K562 (cell line): Measurements from ENCODE around the gene CA6. TPM values are rescaled to one million over a fixed set of nuclear protein-coding genes. Genes with fewer than 3 reads are reported as not detected.

Experiments used
- ATAC-seq: fragments of 200-7000 bp; cut with Tn5 transposase; 3 replicates; pipeline ENCODE4 v1.9.1; 2020; ENCODE audit warnings: moderate library complexity
- BruUV-seq: library from RNA; stranded (reverse); fragments of 400-500 nt; replicated peaks from 2 replicates; lab custom pipeline; 2021; lab: Mats Ljungman, UMichigan
- CTCF ChIA-PET: fragments of 300-600 bp; formaldehyde crosslinking; extraction: SDS; loops from one replicate; lab custom pipeline; 2021; ENCODE audit warnings: low intra/inter-chr PET ratio; lab: Yijun Ruan, JAX
- POLR2A ChIA-PET: fragments of 300-600, 350-650 bp; sonication (Branson Sonifier 250); formaldehyde crosslinking; extraction: SDS; loops from one replicate; lab custom pipeline; 2021; ENCODE audit warnings: antibody characterized with exemption, inconsistent platforms; lab: Yijun Ruan, JAX
- DNase-seq, 4 experiments: peaks; one replicate each; pipeline versions ENCODE4 v3.0.0 to v3.0.0-alpha.2; 2011 to 2018; ENCODE audit warnings: low spot score in 3 of 4, mixed read lengths in 3 of 4; ENCODE audit errors: extremely low read depth in 1 of 4
- FAIRE-seq: peaks from 2 replicates; lab custom pipeline; 2011; peaks lifted over from hg19 to GRCh38; lab: Jason Lieb, UNC
- H2AFZ ChIP-seq: 2 replicates; pipeline ENCODE4 v1.6.0; 2011; ENCODE audit warnings: low read depth, low read length, control low read depth, inconsistent platforms
- H3K27ac ChIP-seq: fragments of 200-600 bp; 3 replicates; pipeline ENCODE4 v1.8.0; 2011; ENCODE audit warnings: low read depth, mild to moderate bottlenecking, control low read depth, inconsistent platforms, low read length, moderate library complexity, mixed read lengths; ENCODE audit errors: extremely low read depth
- H3K27me3 ChIP-seq, 2 experiments: fragments of 300-600 bp in 1 of 2; 2 replicates in 1 of 2; 3 replicates in 1 of 2; pipeline versions ENCODE4 v1.6.0 to v1.8.0; 2011; ENCODE audit warnings: inconsistent platforms in 2 of 2, low read length in 2 of 2, mild to moderate bottlenecking in 1 of 2, mixed read lengths in 1 of 2, moderate library complexity in 1 of 2; ENCODE audit not compliant: control insufficient read depth in 2 of 2, insufficient read depth in 2 of 2
- H3K36me3 ChIP-seq: fragments of 300-600 bp; 3 replicates; pipeline ENCODE4 v1.8.0; 2011; ENCODE audit warnings: mild to moderate bottlenecking, low read length, inconsistent platforms; ENCODE audit not compliant: control insufficient read depth, insufficient read depth
- H3K4me1 ChIP-seq, 2 experiments: fragments of 200-600 bp in 1 of 2; replicated peaks in 1 of 2; 2 replicates in 1 of 2; 3 replicates in 1 of 2; pipeline versions ENCODE4 v1.5.1 to v1.8.0; 2011; ENCODE audit warnings: inconsistent platforms in 2 of 2, low read length in 2 of 2, mild to moderate bottlenecking in 1 of 2, mixed read lengths in 1 of 2, moderate library complexity in 1 of 2; ENCODE audit not compliant: control insufficient read depth in 2 of 2, insufficient read depth in 2 of 2
- H3K4me2 ChIP-seq: 2 replicates; pipeline ENCODE4 v1.6.1; 2011; ENCODE audit warnings: low read length, control low read depth, inconsistent platforms, mixed read lengths; ENCODE audit not compliant: insufficient read depth
- H3K4me3 ChIP-seq: fragments of 200-600 bp; sonication (generic), shearing (Covaris generic); 2 replicates; pipeline ENCODE4 v1.5.1; 2016; ENCODE audit warnings: control low read depth, inconsistent platforms
- H3K79me2 ChIP-seq: fragments of 200-600 bp; 3 replicates; pipeline ENCODE4 v1.8.0; 2011; ENCODE audit warnings: low read length, inconsistent platforms; ENCODE audit not compliant: control insufficient read depth, insufficient read depth
- H3K9ac ChIP-seq, 2 experiments: 2 replicates each; pipeline versions ENCODE4 v1.6.0 to v1.6.1; 2011; ENCODE audit warnings: low read depth in 2 of 2, low read length in 2 of 2, control low read depth in 1 of 2, inconsistent platforms in 1 of 2, mild to moderate bottlenecking in 1 of 2, mixed read lengths in 1 of 2; ENCODE audit not compliant: insufficient read depth in 1 of 2
- H3K9me1 ChIP-seq: one replicate; pipeline ENCODE4 v1.6.0; 2011; ENCODE audit warnings: inconsistent platforms, mild to moderate bottlenecking, low read length, moderate library complexity; ENCODE audit not compliant: control insufficient read depth, insufficient read depth
- H3K9me3 ChIP-seq: replicated peaks from 2 replicates; pipeline ENCODE4 v1.5.1; 2011; ENCODE audit warnings: low read depth, low read length, inconsistent platforms; ENCODE audit not compliant: control insufficient read depth, insufficient read depth
- H4K20me1 ChIP-seq: replicated peaks from 2 replicates; pipeline ENCODE4 v1.6.1; 2011; ENCODE audit warnings: low read length, inconsistent platforms, mixed read lengths; ENCODE audit not compliant: control insufficient read depth, insufficient read depth
- EHMT2 ChIP-seq: fragments of 450-650 bp; IDR thresholded peaks from 2 replicates; pipeline ENCODE4 v1.6.1; 2018; ENCODE audit warnings: antibody characterized with exemption
- ESRRA ChIP-seq: fragments of 450-650 bp; IDR thresholded peaks from 2 replicates; pipeline ENCODE4 v1.6.1; 2014; ENCODE audit warnings: low read depth, mild to moderate bottlenecking, moderate library complexity, borderline replicate concordance
- KAT2B ChIP-seq: IDR thresholded peaks from one replicate; pipeline ENCODE4 v1.6.1; 2012; ENCODE audit warnings: low read depth, mild to moderate bottlenecking, control low read depth, inconsistent platforms, low read length, moderate library complexity
- RAD21 ChIP-seq, 2 experiments: fragments of 250-450 bp in 1 of 2; fragments of 450-650 bp in 1 of 2; sonication (Bioruptor Pico) in 1 of 2; formaldehyde crosslinking in 1 of 2; IDR thresholded peaks in 1 of 2; conservative IDR thresholded peaks in 1 of 2; 2 replicates each; pipeline versions ENCODE4 v1.4.0 to v1.8.0; 2020 to 2022; ENCODE audit warnings: mild to moderate bottlenecking in 2 of 2, moderate library complexity in 1 of 2
- USF1 ChIP-seq: sonication (generic); formaldehyde crosslinking; IDR thresholded peaks from 2 replicates; pipeline ENCODE4 v1.9.0; 2022; ENCODE audit warnings: mild to moderate bottlenecking, missing genetic modification reagents
- ZNF146 ChIP-seq: IDR thresholded peaks from one replicate; pipeline ENCODE4 v1.6.1; 2018; ENCODE audit warnings: missing compliant biosample characterization; ENCODE audit not compliant: unreplicated experiment
- ZNF583 ChIP-seq: fragments of 250-450 bp; sonication (Bioruptor Pico); IDR thresholded peaks from 2 replicates; pipeline ENCODE4 v1.4.0; 2020
- WGBS: fragments of 100-300 bp; shearing (Covaris generic); methylation state at CpG from one replicate; pipeline ENCODE4 v1.1.6; 2016; ENCODE audit warnings: low coverage, mixed read lengths; ENCODE audit not compliant: insufficient coverage; ENCODE audit errors: missing lambda C conversion rate; 5-methylcytosine and 5-hydroxymethylcytosine counted together
- in situ Hi-C: fragments of 300-500 bp; cut with MboI; formaldehyde crosslinking; loops from 4 replicates; pipeline ENCODE4 v1.15.0; 2018; ENCODE audit warnings: inconsistent platforms, mixed read lengths
- intact Hi-C: fragments of 100-400 bp; cut with micrococcal nuclease; formaldehyde crosslinking; loops from 2 replicates; pipeline ENCODE4 v1.14.2; 2022
- polyA plus RNA-seq, 8 experiments: library from polyadenylated mRNA; depleted of rRNA in 4 of 8; stranded (reverse) in 5 of 8; unstranded in 3 of 8; fragments of >200 nt; fragmentation: Nextera tagmentation in 2 of 8; fragmentation: Illumina TruSeq in 1 of 8; extraction: Ambion mirVana in 2 of 8; extraction: Trizol in 1 of 8; gene quantifications; 2 replicates each; pipeline versions ENCODE4 v1.2.1 to v1.2.3, GENCODE V29; 2011 to 2014; ENCODE audit warnings: inconsistent platforms in 1 of 8, missing spikeins in 1 of 8
- total RNA-seq, 7 experiments: library from RNA; depleted of rRNA in 6 of 7; stranded (reverse); fragments of >200 nt in 6 of 7; fragmentation: Illumina TruSeq in 2 of 7; extraction: Trizol in 2 of 7; gene quantifications; 2 replicates each; pipeline versions ENCODE4 v1.2.1 to v1.2.3, GENCODE V29; 2011 to 2021; ENCODE audit warnings: low replicate concordance in 1 of 7
- TF ChIP-seq, protein P1 (sequence below), 3 experiments: IDR thresholded peaks in 2 of 3; conservative IDR thresholded peaks in 1 of 3; 2 replicates each; pipeline ENCODE4 v1.5.1; 2011 to 2012; ENCODE audit warnings: low read length in 3 of 3, mild to moderate bottlenecking in 3 of 3, control low read depth in 2 of 3, improper control_type of control experiment in 1 of 3, inconsistent platforms in 1 of 3, low read depth in 1 of 3, mixed read lengths in 1 of 3, moderate library complexity in 1 of 3; ENCODE audit not compliant: insufficient read depth in 2 of 3
- TF ChIP-seq, protein P2 (sequence below), 2 experiments: fragments of 450-650 bp; formaldehyde crosslinking in 1 of 2; IDR thresholded peaks; 2 replicates each; pipeline versions ENCODE4 v1.4.0 to v1.6.1; 2014 to 2020; ENCODE audit warnings: mild to moderate bottlenecking in 2 of 2, borderline replicate concordance in 1 of 2, low read depth in 1 of 2

Gene CA6
- total and polyA plus RNA-seq, 9 of the 15 experiments (the other 6 are each of a cell fraction or from before 2014, with no cell fraction given) = not detected

- H3K9me1 ChIP-seq = no peaks in the 10 kb centered on the region
- no TSS peak for BruUV-seq
- H2AFZ ChIP-seq = no peak overlapping the region
- H3K27ac ChIP-seq = no peak overlapping the region
- no peak overlapping the region for H3K4me3 ChIP-seq
- POLR2A ChIA-PET = interaction anchor here (0.6 to 1.0 kb wide), 4 partner anchors 11 to 432 kb away, joined by 3 to 4 read pairs (median 3); no protein-coding TSS in a partner anchor
- H4K20me1 ChIP-seq = no peaks in the 10 kb centered on the region
- H3K9ac ChIP-seq = no peak overlapping the region
- no peaks in the 10 kb centered on the region for H3K9me3 ChIP-seq
- H3K4me2 ChIP-seq = no peak overlapping the region
- WGBS = 7% methylated on average over 13 of the region's 13 CpGs
- CTCF ChIA-PET = interaction anchor here (0.6 to 0.7 kb wide), 2 partner anchors 8 to 75 kb away, joined by 3 read pairs; no protein-coding TSS in a partner anchor
- H3K4me1 ChIP-seq = no peaks in the 10 kb centered on the region
- peak; percentile 76 to 81 (median 78) for DNase-seq
- no peaks in the 10 kb centered on the region for H3K36me3 ChIP-seq
- peaks cover 39 to 54% of the 10 kb centered on the region in 2 experiments for H3K27me3 ChIP-seq
- peak; percentile 98 for ATAC-seq
- FAIRE-seq = peak; percentile 82
- no peaks in the 10 kb centered on the region for H3K79me2 ChIP-seq
- in situ Hi-C loops (no loop called here), intact Hi-C loops (no loop called here)
- no peak for TF ChIP-seq ZNF146 (CRISPR knock-in tag)
- TF ChIP-seq, protein P1, sequence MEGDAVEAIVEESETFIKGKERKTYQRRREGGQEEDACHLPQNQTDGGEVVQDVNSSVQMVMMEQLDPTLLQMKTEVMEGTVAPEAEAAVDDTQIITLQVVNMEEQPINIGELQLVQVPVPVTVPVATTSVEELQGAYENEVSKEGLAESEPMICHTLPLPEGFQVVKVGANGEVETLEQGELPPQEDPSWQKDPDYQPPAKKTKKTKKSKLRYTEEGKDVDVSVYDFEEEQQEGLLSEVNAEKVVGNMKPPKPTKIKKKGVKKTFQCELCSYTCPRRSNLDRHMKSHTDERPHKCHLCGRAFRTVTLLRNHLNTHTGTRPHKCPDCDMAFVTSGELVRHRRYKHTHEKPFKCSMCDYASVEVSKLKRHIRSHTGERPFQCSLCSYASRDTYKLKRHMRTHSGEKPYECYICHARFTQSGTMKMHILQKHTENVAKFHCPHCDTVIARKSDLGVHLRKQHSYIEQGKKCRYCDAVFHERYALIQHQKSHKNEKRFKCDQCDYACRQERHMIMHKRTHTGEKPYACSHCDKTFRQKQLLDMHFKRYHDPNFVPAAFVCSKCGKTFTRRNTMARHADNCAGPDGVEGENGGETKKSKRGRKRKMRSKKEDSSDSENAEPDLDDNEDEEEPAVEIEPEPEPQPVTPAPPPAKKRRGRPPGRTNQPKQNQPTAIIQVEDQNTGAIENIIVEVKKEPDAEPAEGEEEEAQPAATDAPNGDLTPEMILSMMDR (IDR thresholded peaks at IDR 0.05 in 2 of 3, conservative IDR thresholded peaks at IDR 0.05 in 1 of 3; ENCODE audit: insufficient read depth in 2 of 3, low read depth in 1 of 3, low read length in 3 of 3) = peak; percentile 79 to 82 (median 79)
- no peak for TF ChIP-seq ZNF583 (CRISPR knock-in tag)
- no peak for TF ChIP-seq USF1 (CRISPR knock-in tag)
- peak in 1 of 2 experiments; percentile 60; a peak in 2 of 4 replicates for TF ChIP-seq RAD21 (CRISPR knock-in tag; conservative IDR thresholded peaks at IDR 0.05 in 1 of 2, IDR thresholded peaks at IDR 0.05 in 1 of 2)
- no peak for TF ChIP-seq KAT2B
- TF ChIP-seq EHMT2 = 0 out of 2 replicates have a peak, but pooled peaks have one; percentile 50
- 0 out of 2 replicates have a peak, but pooled peaks have one; percentile 28 for TF ChIP-seq ESRRA
- TF ChIP-seq, protein P2, sequence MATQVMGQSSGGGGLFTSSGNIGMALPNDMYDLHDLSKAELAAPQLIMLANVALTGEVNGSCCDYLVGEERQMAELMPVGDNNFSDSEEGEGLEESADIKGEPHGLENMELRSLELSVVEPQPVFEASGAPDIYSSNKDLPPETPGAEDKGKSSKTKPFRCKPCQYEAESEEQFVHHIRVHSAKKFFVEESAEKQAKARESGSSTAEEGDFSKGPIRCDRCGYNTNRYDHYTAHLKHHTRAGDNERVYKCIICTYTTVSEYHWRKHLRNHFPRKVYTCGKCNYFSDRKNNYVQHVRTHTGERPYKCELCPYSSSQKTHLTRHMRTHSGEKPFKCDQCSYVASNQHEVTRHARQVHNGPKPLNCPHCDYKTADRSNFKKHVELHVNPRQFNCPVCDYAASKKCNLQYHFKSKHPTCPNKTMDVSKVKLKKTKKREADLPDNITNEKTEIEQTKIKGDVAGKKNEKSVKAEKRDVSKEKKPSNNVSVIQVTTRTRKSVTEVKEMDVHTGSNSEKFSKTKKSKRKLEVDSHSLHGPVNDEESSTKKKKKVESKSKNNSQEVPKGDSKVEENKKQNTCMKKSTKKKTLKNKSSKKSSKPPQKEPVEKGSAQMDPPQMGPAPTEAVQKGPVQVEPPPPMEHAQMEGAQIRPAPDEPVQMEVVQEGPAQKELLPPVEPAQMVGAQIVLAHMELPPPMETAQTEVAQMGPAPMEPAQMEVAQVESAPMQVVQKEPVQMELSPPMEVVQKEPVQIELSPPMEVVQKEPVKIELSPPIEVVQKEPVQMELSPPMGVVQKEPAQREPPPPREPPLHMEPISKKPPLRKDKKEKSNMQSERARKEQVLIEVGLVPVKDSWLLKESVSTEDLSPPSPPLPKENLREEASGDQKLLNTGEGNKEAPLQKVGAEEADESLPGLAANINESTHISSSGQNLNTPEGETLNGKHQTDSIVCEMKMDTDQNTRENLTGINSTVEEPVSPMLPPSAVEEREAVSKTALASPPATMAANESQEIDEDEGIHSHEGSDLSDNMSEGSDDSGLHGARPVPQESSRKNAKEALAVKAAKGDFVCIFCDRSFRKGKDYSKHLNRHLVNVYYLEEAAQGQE (IDR thresholded peaks at IDR 0.05; ENCODE audit: borderline replicate concordance) = 0 out of 2 replicates have a peak, but pooled peaks have one; percentile 19
- TF ChIP-seq, protein P2 (CRISPR knock-in tag; IDR thresholded peaks at IDR 0.05; ENCODE audit: low read depth) = no peak
These were observed 17.3 kb downstream of the CA6 start for GRCh38 chr1:8962812-8963530.
